Breast epithelium (tissue), 3 donors: ENCODE measurements around the gene SIK2.

Source experiments
- CTCF ChIP-seq, 3 donors: fragments of 450-650 bp; IDR thresholded peaks; one replicate each; pipeline ENCODE4 v1.5.1; 2016 to 2017; ENCODE audit warnings: antibody characterized with exemption in 3 of 3, mild to moderate bottlenecking in 3 of 3, moderate library complexity in 3 of 3
- POLR2A ChIP-seq: fragments of 450-650 bp; IDR thresholded peaks from one replicate; pipeline ENCODE4 v1.6.1; 2016; ENCODE audit warnings: antibody characterized with exemption, mild to moderate bottlenecking, moderate library complexity
- POLR2AphosphoS5 ChIP-seq, 3 donors: sonication (generic); formaldehyde crosslinking; IDR thresholded peaks; one replicate each; pipeline ENCODE4 v1.6.1; 2017; ENCODE audit warnings: antibody characterized with exemption in 3 of 3

DNA sequence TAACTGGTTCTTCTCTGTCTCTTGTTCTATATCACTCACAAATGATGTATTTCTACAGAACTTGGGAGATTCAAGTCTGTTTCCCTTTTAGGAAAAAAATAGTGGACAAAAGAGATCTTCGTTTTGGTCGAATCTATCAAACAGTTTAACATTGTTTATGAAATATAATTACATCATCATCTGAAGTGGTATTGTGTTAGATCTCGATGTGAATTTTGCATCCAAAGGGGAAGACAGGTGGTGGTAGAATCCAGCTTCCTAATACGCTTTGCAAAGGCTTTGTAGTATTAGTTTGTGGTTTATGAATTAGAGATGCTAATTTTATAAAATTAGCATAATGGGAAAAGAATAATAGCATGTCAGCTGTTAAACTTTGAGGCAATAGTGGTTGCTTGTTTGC, 3.4 kb downstream of the SIK2 start:
- TF ChIP-seq CTCF (IDR thresholded peaks at IDR 0.05) (no peak), POLR2A (no peak), POLR2AphosphoS5 (IDR thresholded peaks at IDR 0.05) (no peak)
